GM18907 (cell line): ENCODE data around the gene GPR37L1.
A peak's percentile ranks its signal among the peaks of the same experiment; 100 is the strongest.
"Not testable (repeated sequence)": the region's sequence is repeated elsewhere in the genome, so short reads cannot be mapped to it uniquely, and the experiment has no call there.

Experiments
- ATAC-seq: cut with Tn5 transposase; IDR thresholded peaks from one replicate; pipeline ENCODE4 v1.9.1; 2021; ENCODE audit warnings: mild to moderate bottlenecking, moderate library complexity; ENCODE audit not compliant: unreplicated experiment

Gene GPR37L1

GRCh38 chr1:202133001-202133400, 10.3 kb downstream of the GPR37L1 start:
- ATAC-seq: no peak

GRCh38 chr1:202133496-202133895, 10.8 kb downstream of the GPR37L1 start:
- no peak for ATAC-seq

- no peak for ATAC-seq
Observed at GRCh38 chr1:202133989-202134388, 11.3 kb downstream of the GPR37L1 start.

- ATAC-seq: no peak
Observed at GRCh38 chr1:202134645-202135172, 12.0 kb downstream of the GPR37L1 start.

- peak; percentile 58 for ATAC-seq
Observed at GRCh38 chr1:202135221-202135721, 12.6 kb downstream of the GPR37L1 start.

GRCh38 chr1:202140833-202141232, 18.1 kb downstream of the GPR37L1 start:
- ATAC-seq: no peak

- ATAC-seq: not testable (repeated sequence)
Observed at GRCh38 chr1:202141468-202141867, 18.8 kb downstream of the GPR37L1 start.

GRCh38 chr1:202143011-202143767, 20.5 kb downstream of the GPR37L1 start:
- peak; percentile 24 for ATAC-seq

GRCh38 chr1:202143768-202144401, 21.2 kb downstream of the GPR37L1 start:
- ATAC-seq: peak; percentile 43

GRCh38 chr1:202144402-202145067, 21.8 kb downstream of the GPR37L1 start, which contains the start of gene ARL8A:
Gene ARL8A, minus strand, starts transcription at chr1:202144737. Its CDS starts 165 bp downstream, at chr1:202144572.
- peak; percentile 63 for ATAC-seq

GRCh38 chr1:202145068-202145743, 22.5 kb downstream of the GPR37L1 start:
- ATAC-seq: no peak

GRCh38 chr1:202145744-202146140, 23.0 kb downstream of the GPR37L1 start:
- ATAC-seq: not testable (repeated sequence)

GRCh38 chr1:202146279-202146678, 23.6 kb downstream of the GPR37L1 start:
- ATAC-seq: no peak

GRCh38 chr1:202146993-202147392, 24.3 kb downstream of the GPR37L1 start:
- ATAC-seq: no peak

GRCh38 chr1:202148391-202148790, 25.7 kb downstream of the GPR37L1 start:
- no peak for ATAC-seq

- no peak for ATAC-seq
Observed at GRCh38 chr1:202149566-202149965, 26.8 kb downstream of the GPR37L1 start.

GRCh38 chr1:202150187-202150586, 27.5 kb downstream of the GPR37L1 start:
- no peak for ATAC-seq

- ATAC-seq: no peak
Observed at GRCh38 chr1:202150602-202151001, 27.9 kb downstream of the GPR37L1 start.

GRCh38 chr1:202151045-202151444, 28.3 kb downstream of the GPR37L1 start:
- ATAC-seq: no peak

GRCh38 chr1:202152399-202152798, 29.7 kb downstream of the GPR37L1 start:
- no peak for ATAC-seq

GRCh38 chr1:202153284-202153683, 30.6 kb downstream of the GPR37L1 start:
- ATAC-seq: no peak
